ENCODE measurements around the gene GSTA4.

- no peak for TF ChIP-seq CTCF (IDR thresholded peaks at IDR 0.05; ENCODE audit: control extremely low read depth in 1 of 3, insufficient read depth in 1 of 3, low read depth in 1 of 3, low read length in 3 of 3)
- TF ChIP-seq ATF2 (IDR thresholded peaks at IDR 0.05; ENCODE audit: low read length), result no peak
- no peak for TF ChIP-seq POLR2A (IDR thresholded peaks at IDR 0.05; ENCODE audit: control extremely low read depth in 1 of 2, low read depth in 2 of 2, low read length in 2 of 2)
- no peak for TF ChIP-seq SRF (IDR thresholded peaks at IDR 0.05; ENCODE audit: low read depth, low read length)
- no peak for TF ChIP-seq JUND (IDR thresholded peaks at IDR 0.05; ENCODE audit: low read length)
- TF ChIP-seq RFX5 (IDR thresholded peaks at IDR 0.05; ENCODE audit: borderline replicate concordance, low read depth, low read length), result no peak
- TF ChIP-seq ATF3 (IDR thresholded peaks at IDR 0.05; ENCODE audit: insufficient read depth, low read depth, low read length), result no peak
Observed at GRCh38 chr6:53032849-53033248, 37.8 kb upstream of the GSTA4 start.

Measured in H1 (cell line).